T-helper 1 cell (primary cell): ENCODE data around the gene HOXD12.

Experiments
- DNase-seq, 5 donors: peaks; one replicate each; pipeline ENCODE4 v3.0.0-alpha.2; 2012 to 2020

The HOXD12 gene

GRCh38 chr2:176093898-176094249, 5.7 kb upstream of the HOXD12 start:
- DNase-seq = no peak

- DNase-seq = no peak
Observed at GRCh38 chr2:176094349-176094748, 5.2 kb upstream of the HOXD12 start.

DNA sequence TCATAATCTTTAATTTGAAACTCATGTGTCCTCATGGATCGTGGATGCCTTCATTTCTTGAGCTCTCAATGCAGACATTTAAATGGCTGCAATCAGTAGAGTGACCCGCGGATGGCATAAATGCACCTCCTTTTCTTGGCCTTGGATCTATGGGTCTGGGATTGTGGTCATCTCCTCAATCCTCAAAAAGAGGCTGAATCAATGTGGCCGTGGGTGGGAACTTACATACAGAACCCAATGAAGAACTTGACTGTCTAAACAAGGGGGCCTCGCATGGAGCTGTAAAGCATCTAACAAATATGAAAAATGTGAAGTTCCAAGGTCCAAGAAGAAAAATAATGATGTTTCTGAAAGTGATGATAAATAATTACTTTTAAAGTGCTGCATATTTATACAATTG, 4.2 kb upstream of the HOXD12 start:
- DNase-seq = no peak

- DNase-seq = no peak
Observed at GRCh38 chr2:176096243-176096985, 3.2 kb upstream of the HOXD12 start.

- peak; percentile 29 to 52 (median 41) for DNase-seq
Observed at GRCh38 chr2:176096986-176097819, 2.4 kb upstream of the HOXD12 start.

GRCh38 chr2:176097820-176098365, 1.7 kb upstream of the HOXD12 start:
- no peak for DNase-seq

- no peak for DNase-seq
Observed at GRCh38 chr2:176098366-176099158, 1.0 kb upstream of the HOXD12 start.

DNA sequence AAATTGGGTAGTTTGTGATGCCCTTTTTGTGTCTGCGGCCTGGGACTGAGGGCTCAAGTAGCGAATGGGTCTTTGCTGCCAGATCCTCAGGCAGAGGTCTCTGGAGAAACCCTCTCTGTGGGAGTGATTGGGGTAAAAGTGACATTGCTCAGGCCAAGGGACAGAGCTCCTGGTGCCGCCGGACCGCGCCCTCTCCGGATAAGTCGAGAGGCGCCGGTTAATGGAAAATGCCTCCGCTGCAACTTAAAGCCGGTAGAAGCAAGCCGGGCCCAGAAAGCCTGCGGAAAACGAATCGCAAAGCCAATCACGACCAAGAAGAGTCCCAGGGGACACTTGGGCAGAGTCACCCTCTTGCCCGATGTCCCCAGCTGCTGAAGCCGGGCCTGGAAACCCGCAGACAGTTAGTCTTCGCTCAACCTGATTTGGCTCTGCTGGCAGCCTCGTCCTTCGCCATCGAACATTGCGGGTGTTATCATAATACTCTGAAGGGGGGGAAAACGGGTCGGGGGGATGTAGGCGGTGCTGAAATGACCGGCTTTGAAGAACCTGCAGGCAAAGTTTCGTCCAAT, 352 bp upstream of the HOXD12 start:
- DNase-seq = no peak

- DNase-seq = no peak
Observed at GRCh38 chr2:176100547-176101140, 1.0 kb downstream of the HOXD12 start.

GRCh38 chr2:176101216-176101830, 1.7 kb downstream of the HOXD12 start:
- DNase-seq = no peak

DNA sequence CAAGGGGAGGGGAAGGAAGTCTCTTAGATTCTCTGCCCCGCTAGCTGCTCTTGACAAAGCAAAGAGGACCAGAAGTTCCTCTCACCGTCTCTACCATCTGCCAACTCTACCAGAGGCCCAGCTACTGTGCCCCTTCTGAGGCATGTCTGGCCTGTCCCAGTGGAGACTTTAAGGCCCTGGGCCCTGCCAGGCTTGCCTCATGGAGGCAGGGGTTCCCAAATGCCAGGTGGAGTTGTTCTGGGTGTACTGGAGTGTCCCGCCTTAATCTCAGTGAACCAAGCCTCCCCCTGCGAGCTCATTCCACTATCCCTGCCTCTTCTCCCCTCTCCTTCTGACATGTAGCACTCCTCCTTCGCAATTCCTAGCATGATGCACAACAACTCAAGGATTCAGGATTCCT, 2.2 kb downstream of the HOXD12 start:
- DNase-seq = no peak

DNA sequence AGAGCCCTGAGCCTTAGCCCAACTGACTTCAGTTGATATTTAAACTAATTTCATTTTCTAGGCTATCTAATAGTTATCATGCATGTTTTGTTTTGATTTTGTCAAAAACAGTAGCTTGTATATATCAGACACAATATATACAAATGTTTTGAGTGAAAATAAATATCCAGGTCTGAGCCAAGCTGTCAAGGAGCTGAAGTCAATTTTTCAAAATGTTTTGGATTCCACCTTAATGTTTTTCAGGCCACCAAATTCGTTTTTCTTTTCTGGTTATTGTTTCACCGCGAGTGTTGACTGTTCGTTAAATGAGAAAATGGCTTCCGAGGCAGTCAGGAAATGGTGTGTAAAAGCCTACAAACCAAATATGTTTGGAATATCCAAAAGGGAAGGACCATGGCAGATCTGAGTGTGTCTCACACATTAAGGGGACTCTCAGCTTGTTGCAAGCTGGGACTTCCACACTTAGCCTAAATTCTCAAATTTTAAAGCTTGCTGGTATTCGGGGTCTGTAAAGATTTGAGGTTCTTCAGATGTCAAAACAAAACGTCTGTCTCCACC, 2.8 kb downstream of the HOXD12 start:
- DNase-seq = no peak

DNA sequence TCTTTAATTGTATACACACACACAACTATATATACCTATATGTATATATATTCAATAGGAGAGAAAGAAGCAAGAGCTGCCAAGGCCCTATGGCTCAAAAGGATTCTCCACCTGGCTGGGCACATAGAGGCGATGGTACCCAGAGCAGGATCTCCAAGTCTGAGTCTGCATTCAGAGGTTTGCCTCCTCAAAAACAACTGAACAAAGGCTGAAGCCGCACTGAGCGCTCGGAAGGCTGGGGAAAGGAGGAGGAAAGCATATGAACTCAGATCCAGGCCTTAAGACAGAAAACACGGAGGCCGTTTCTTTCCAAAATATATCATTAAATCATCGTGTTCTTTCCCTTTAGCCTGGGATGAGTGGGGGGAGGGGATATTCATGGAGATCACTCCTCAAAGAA, 3.6 kb downstream of the HOXD12 start:
- DNase-seq = no peak

DNA sequence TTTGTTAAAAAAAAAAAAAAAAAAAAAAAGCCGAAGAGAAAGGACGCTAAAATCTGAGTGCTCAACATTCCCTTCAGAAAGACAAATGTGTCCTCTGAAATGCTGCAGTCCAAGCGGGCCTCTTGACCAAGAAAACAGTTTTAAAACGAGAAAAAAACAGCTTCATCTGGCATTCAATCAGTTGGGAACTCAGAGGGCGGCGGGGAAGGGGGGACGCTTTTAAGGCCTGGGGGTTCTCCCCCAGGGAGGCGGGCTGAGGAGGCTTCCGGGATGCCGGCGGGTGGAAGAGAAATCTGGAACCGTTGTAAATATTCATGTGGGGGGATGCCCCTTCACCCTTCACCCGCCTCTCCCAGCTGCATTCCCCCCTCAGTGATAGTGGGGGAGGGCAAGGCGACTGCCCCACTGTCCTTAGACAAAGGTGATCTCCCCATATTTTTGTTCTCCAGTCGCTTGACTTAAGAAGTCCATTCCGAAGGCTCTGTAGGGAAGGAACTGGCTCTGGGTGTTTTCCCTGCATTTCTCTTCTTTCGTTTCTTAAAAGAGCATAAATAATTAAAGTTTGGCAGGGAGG, 4.2 kb downstream of the HOXD12 start:
- no peak for DNase-seq

DNA sequence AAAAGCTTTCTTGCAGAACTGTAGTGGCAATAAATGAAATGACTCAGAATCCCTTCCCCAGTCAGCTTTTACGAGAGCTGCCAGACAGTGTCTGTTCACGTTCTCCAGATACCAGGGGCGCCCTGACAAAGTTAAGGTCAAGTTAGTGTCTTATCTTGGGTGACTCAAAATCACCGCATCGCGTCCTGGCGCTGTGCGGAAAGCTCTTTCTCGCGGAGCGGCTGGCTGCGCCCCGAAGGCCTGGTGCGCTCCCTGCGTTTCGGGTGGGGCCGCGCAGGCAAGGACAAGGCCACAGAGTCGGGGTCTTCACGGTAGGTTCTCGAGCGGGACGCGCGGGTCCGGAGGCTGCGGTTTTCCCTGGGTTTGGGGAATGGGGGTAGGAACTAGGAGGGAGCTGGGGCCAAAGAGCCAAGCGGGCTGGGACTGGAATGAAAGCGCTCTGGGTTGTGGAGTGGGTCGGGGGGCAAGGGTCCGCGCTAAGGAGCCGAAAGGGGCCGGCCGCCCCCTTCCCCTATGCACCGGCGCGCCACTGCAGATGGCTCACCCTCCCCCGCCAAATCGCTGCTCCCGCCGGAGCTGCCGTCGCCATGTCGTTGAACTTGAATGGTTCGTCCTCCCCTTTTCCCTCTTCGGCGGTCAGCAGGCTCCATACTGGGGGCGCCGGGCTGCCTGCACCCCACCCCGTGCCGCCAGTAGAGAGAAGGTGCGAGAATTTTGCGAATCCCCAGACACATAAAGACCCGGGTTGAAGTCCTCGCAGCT, 4.9 kb downstream of the HOXD12 start:
- no peak for DNase-seq

GRCh38 chr2:176105078-176105729, 5.6 kb downstream of the HOXD12 start:
- DNase-seq = no peak

GRCh38 chr2:176105730-176106580, 6.4 kb downstream of the HOXD12 start:
- no peak for DNase-seq

DNA sequence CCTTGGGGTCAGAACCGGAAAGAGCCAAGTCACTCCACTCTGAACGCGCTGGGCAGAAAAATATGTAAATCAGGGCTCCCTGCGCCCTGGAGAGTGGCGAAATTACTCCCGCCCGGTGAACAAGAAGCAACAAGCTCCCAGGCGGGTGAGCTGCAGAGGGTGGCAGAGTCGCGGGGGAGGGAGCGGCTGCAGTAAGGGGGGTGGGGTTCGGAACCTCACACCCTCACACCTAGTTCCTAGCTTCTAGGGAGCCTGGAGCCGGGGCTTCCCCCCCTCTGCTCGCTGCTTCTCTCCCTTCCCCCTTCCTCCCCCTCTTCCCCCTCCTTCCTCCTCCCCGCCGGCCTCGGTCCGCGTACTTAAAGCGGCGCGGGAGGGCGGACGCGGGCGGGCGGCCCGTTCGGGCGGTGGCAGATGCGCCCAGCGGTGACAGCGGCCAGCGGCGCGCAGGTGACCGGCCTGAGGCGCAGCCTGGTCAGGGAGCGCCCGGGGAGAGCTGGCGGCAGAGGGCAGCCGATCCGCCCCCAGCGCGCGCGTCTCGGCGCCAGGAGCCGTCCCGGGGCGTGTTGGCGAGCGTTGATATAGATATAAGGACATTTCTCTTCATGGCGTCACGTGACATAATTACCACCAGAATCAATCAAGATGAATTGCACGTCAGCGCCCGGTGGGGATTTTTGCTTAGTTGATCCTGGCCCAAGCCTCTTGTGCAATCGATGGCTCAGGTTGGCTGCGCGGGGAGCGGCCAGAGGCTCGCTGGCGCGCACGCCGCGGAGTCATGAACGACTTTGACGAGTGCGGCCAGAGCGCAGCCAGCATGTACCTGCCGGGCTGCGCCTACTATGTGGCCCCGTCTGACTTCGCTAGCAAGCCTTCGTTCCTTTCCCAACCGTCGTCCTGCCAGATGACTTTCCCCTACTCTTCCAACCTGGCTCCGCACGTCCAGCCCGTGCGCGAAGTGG, 7.3 kb downstream of the HOXD12 start, which contains the start of gene HOXD11:
HOXD11 (plus strand) TSS at position 700 of the 959 bp plus-strand sequence; CDS start at position 776, 76 bp downstream.
- no peak for DNase-seq
